Measurements from ENCODE around the gene MED15.

DNA sequence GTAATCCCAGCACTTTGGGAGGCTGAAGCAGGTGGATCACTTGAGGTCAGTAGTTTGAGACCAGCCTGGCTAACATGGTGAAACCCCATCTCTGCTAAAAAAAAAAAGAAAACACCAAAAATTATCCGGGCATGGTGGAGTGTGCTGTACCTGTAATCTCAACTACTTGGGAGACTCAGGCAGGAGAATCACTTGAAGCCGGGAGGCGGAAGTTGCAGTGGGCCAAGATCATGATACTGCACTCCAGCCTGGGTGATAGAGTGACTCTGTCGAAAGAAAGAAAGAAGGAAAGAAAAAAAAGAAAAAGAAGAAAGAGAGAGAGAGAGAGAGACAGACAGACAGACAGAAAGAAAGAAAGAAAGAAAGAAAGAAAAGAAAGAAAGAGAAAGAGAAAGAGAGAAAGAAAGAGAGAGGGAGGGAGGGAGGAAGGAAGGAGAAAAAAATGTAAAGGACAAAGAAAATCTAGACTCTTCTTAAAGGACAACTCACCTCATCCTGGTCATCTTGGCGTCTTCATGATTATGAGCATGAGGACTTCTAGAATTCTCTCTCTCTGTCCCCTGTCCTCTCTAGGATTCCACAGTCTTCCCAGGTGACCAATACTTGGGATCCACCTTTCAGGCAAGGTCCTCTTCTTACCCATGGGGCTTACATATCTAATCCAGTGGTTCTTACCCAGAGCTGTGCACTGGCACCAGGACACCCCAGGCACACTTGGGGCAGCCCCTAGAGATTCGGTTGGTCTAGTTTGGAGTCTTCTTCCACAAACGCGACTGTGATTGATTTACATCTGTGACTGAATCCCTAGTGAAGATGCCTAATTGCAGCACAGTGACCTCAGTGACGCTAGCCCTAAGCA is 120.9 kb downstream of the MED15 start:
- TF ChIP-seq CTCF (IDR thresholded peaks at IDR 0.05) (no peak), POLR2AphosphoS5 (IDR thresholded peaks at IDR 0.05) (no peak), POLR2A (IDR thresholded peaks at IDR 0.05) (no peak)
